Thyroid gland (tissue), 4 donors: Measurements from ENCODE around the gene JAK3.

Source experiments
- POLR2A ChIP-seq, 2 donors: fragments of 450-650 bp; IDR thresholded peaks; one replicate each; pipeline ENCODE4 v1.6.1; 2017; ENCODE audit warnings: antibody characterized with exemption in 2 of 2, mild to moderate bottlenecking in 2 of 2, moderate library complexity in 1 of 2
- TF ChIP-seq, protein P1 (sequence below), 6 experiments: fragments of 200-600 bp in 3 of 6; fragments of 450-650 bp in 3 of 6; sonication (generic) in 3 of 6; IDR thresholded peaks; one replicate each; pipeline ENCODE4 v1.5.1; 2016 to 2019; ENCODE audit warnings: antibody characterized with exemption in 6 of 6, mild to moderate bottlenecking in 2 of 6, inconsistent platforms in 1 of 6, moderate library complexity in 1 of 6

DNA sequence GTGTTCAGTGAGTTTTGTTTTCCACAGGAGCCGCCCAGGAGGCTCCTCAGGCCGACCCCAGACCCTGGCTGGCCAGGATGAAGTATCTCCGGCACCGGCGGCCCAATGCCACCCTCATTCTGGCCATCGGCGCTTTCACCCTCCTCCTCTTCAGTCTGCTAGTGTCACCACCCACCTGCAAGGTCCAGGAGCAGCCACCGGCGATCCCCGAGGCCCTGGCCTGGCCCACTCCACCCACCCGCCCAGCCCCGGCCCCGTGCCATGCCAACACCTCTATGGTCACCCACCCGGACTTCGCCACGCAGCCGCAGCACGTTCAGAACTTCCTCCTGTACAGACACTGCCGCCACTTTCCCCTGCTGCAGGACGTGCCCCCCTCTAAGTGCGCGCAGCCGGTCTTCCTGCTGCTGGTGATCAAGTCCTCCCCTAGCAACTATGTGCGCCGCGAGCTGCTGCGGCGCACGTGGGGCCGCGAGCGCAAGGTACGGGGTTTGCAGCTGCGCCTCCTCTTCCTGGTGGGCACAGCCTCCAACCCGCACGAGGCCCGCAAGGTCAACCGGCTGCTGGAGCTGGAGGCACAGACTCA is 40.0 kb downstream of the JAK3 start:
- TF ChIP-seq, protein P1, sequence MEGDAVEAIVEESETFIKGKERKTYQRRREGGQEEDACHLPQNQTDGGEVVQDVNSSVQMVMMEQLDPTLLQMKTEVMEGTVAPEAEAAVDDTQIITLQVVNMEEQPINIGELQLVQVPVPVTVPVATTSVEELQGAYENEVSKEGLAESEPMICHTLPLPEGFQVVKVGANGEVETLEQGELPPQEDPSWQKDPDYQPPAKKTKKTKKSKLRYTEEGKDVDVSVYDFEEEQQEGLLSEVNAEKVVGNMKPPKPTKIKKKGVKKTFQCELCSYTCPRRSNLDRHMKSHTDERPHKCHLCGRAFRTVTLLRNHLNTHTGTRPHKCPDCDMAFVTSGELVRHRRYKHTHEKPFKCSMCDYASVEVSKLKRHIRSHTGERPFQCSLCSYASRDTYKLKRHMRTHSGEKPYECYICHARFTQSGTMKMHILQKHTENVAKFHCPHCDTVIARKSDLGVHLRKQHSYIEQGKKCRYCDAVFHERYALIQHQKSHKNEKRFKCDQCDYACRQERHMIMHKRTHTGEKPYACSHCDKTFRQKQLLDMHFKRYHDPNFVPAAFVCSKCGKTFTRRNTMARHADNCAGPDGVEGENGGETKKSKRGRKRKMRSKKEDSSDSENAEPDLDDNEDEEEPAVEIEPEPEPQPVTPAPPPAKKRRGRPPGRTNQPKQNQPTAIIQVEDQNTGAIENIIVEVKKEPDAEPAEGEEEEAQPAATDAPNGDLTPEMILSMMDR (IDR thresholded peaks at IDR 0.05), result no peak
- no peak for TF ChIP-seq POLR2A (IDR thresholded peaks at IDR 0.05)
